GM21526 (cell line): ENCODE data around the gene FXN.
"Not testable (repeated sequence)": the region's sequence is repeated elsewhere in the genome, so short reads cannot be mapped to it uniquely, and the experiment has no call there.

ENCODE experiments used
- ATAC-seq: cut with Tn5 transposase; IDR thresholded peaks from one replicate; pipeline ENCODE4 v1.9.1; 2021; ENCODE audit warnings: moderate library complexity; ENCODE audit not compliant: unreplicated experiment, low FRiP score

The FXN gene

DNA sequence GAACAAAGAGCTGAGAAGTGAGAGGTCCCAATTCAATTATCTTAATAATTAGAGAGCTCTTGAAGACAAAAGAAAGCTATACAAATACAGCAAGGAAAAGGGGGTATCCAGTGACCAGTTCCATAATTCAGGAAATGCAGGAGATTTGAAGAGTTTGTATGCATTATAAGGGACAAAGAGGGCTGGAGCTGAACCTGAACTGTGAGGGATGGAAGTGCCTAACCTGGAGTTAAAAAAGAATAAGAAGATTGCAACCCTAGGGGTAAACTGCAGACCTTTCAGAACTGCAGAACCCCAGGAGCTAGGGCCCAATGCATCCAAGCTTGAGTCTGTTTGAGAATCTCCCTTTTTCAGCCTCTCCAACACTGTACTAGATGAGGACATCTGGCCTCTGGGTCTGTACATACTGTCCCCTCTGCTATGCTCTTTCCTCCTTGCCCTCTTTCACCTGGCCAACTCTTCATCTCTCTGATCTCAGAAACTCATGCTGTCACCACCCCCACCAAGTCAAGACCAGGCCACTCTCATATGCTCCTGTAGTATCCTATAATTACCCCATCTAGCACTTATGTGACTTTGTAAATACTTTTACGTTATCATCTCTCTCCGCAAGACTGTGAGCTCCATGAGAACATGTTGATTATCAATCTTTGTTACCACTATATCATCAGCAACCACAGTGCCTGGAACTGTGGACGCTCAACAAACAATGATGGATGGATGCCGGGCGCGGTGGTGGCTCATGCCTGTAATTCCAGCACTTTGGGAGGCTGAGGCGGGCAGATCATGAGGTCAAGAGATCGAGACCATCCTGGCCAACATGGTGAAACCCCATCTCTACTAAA is 15.0 kb upstream of the FXN start:
- no peak for ATAC-seq

- no peak for ATAC-seq
These were observed 11.9 kb upstream of the FXN start for GRCh38 chr9:69023650-69024049.

GRCh38 chr9:69027355-69028097 is 8.0 kb upstream of the FXN start:
- ATAC-seq = peak; percentile 64

GRCh38 chr9:69028754-69029153 is 6.8 kb upstream of the FXN start:
- ATAC-seq = no peak

DNA sequence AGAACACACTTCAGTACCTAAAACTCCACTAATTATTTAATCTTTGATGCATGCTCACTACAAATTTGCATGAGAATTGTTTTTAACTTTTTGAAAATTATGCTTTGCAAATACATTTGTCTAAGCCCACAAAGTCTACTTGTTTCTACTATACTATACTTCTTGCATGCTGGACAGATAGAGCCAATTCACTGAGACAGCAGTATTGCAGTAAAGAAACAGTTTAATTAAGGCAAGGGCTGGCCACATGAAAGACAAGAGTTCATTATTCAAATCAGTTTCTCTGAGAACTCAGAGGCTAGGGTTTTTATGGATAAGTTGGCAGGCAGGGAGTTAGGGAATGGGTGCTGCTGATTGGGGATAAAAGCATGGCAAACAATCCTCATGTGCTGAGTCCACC is 6.0 kb upstream of the FXN start:
- ATAC-seq = no peak

DNA sequence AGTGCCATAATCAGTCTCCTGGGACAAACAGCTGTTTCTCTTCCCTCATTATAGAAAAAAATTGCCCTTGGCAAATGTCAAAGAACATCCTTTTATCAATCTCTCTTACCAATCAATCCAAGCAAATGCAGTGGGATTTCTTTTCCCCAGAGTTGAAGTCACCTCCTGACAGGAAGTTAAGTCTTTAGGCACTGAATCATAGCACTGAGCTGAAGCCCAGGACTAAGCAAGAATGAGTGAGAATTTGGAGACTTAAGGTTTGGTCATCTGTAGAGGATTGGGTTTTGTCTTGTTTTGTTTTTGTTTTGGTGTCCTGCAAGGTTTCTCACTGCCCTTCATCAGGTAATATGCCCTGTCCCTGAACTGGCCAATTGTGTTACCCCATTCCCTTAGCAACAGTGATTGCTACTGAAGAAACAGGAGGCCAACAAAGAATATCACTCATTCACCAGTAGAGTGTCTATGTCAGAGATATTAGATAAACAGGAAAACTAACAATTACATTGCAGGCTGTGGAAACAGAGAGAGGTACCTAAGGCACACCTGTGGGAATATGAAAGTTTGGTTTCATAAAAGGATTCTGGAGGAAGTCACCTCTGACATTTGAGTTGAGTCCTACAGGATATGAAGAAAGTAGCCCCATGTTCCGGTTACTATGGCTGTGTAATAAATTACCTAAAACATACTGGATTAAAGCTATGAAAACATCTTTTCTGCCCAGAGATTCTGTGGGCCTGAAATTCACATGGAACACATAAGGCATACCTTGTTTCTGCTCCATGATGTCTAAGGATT is 4.5 kb upstream of the FXN start:
- no peak for ATAC-seq

GRCh38 chr9:69034071-69034470 is 1.5 kb upstream of the FXN start:
- no peak for ATAC-seq

- ATAC-seq = peak; percentile 27
These were observed 757 bp downstream of the FXN start for GRCh38 chr9:69036309-69036708.

DNA sequence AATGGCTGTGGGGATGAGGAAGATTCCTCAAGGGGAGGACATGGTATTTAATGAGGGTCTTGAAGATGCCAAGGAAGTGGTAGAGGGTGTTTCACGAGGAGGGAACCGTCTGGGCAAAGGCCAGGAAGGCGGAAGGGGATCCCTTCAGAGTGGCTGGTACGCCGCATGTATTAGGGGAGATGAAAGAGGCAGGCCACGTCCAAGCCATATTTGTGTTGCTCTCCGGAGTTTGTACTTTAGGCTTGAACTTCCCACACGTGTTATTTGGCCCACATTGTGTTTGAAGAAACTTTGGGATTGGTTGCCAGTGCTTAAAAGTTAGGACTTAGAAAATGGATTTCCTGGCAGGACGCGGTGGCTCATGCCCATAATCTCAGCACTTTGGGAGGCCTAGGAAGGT is 1.2 kb downstream of the FXN start:
- no peak for ATAC-seq

- no peak for ATAC-seq
These were observed 5.1 kb downstream of the FXN start for GRCh38 chr9:69040646-69041045.

GRCh38 chr9:69044240-69045219 is 9.0 kb downstream of the FXN start:
- no peak for ATAC-seq

DNA sequence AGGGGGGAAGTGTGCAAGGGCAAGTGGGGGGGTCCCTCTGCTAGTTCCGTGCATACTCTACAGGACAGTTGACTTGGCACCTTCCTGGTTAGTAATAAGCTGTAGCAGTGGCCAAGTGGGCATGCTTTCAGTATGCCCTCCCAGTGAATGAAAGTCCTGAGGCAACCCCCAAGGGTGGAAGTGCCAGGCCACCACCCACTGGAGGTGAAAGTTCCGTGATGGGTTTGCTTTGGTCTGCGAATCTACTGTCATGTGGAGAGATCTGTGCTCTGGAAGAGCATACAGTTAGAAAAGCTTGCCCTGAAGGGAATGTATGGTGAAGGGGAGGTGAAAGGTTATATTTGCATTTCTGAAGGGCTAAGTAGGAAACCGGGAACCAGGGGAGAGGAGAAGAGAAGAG is 10.3 kb downstream of the FXN start:
- no peak for ATAC-seq

- ATAC-seq = no peak
These were observed 11.2 kb downstream of the FXN start for GRCh38 chr9:69046723-69047122.

DNA sequence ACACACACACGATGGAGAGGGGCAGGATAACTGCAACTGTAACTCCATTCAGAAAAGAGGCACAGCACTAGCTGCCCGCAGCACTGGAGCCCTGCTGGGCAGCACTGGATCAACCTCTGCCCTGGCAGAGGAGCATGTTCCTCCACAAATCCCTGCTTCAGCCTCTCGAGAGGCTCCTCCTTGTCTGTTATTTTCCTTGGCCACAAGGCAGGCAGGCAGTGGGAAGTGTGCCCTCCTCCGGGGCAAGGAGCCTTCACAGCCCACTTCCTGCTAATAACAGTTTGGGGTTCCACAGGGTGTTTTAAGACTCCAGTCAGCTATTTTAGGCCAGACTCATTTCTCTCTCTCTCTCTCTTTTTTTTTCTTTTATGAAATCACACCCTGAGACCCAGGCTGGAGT is 11.8 kb downstream of the FXN start:
- no peak for ATAC-seq

DNA sequence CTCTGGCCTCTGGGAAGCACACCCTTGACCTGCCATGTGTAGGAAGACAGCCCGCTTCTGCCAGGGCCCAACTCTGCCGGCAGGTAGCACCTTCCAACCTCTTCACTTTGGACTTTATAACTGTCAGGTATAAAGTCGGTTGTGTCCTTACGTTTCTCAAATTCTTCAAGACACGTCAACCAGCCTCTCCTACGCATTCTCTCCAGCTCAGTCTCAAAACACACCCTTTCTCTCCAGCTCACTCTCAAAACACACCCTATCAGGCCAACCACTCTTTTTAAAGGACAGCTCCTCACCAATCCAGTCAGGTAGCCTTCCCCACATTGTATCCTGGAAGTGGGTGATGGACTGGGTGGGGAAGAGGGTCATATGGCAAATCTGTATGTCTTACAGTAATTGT is 13.5 kb downstream of the FXN start:
- ATAC-seq = no peak

DNA sequence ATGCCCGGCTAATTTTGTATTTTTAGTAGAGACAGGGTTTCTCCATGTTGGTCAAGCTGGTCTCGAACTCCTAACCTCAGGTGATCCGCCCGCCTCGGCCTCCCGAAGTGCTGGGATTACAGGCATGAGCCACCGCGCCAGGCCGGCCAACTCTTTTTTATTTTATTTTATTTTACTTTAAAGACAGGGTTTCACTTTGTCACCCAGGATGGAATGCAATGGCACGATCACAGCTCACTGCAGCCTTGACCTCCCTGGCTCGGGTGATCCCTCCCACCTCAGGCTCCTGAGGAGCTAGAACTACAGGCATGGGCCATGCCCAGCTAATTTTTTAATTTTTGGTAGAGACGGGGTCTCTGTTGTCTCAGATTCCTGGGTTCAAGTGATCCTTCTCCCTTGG is 15.4 kb downstream of the FXN start:
- not testable (repeated sequence) for ATAC-seq

DNA sequence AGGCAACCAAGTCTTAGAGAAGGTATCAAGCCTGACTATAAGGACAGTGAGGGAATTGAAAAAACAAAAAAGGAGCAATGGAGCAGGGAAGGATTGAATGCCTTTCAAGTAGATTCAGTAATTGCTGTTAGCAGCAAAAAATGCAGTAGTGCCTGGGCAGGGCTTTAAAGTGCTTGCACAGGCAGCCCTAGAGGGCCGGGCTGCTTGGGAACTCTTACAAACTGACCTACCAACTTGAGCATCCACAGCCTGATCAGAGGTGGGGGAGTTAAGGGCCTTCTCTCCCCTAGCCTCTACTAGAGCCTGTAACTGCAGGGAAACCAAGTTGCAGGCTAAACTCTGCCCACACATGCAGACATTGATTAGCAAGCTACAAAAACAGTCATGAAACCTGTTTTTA is 19.4 kb downstream of the FXN start:
- no peak for ATAC-seq

GRCh38 chr9:69056191-69056815 is 20.8 kb downstream of the FXN start:
- no peak for ATAC-seq

GRCh38 chr9:69058101-69058500 is 22.5 kb downstream of the FXN start:
- no peak for ATAC-seq

- no peak for ATAC-seq
These were observed 25.2 kb downstream of the FXN start for GRCh38 chr9:69060766-69061165.
